Measurements from ENCODE around the gene AZIN2.

AZIN2 gene

DNA sequence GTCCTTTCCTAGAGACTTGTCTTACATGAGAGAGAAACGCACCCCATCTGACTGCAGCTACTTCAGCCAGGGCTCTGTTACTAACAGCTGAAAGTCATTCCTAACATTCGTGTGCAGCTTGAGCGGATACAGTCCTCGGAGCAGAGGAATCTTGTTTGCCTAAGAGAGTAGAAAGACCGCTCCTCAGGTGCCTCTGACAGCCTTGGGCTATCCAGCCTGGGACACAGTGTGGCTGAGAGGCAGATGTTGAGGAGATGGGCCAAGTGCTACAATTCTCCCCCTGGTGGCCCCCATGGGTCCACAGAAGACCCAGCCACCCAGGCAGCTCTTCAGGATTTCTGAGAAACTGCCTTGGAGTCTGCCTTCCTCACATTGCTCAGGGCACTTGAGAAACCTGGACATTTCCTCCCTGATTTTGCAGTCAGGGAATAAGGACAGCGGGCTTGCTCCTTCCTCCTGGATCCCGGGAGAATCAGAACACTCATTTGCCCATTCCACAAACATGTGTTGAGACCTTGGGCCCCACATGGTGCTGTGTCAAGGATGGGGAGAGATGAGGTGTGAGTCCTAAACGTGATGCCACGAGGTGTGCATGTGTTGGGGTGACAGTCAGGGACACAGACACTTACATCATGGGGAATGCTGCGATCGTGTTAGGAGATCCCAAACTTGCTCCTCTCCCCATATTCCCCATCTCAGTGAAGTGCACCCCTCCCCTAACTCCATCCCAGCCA, 87.8 kb downstream of the AZIN2 start:
- H3K9me3 Mint-ChIP-seq, result no peaks in the 10 kb centered on the region
- H3K4me1 Mint-ChIP-seq, result peaks cover 71% of the 10 kb centered on the region
- no peak overlapping the region for H3K4me3 Mint-ChIP-seq
- TF ChIP-seq, protein P1, sequence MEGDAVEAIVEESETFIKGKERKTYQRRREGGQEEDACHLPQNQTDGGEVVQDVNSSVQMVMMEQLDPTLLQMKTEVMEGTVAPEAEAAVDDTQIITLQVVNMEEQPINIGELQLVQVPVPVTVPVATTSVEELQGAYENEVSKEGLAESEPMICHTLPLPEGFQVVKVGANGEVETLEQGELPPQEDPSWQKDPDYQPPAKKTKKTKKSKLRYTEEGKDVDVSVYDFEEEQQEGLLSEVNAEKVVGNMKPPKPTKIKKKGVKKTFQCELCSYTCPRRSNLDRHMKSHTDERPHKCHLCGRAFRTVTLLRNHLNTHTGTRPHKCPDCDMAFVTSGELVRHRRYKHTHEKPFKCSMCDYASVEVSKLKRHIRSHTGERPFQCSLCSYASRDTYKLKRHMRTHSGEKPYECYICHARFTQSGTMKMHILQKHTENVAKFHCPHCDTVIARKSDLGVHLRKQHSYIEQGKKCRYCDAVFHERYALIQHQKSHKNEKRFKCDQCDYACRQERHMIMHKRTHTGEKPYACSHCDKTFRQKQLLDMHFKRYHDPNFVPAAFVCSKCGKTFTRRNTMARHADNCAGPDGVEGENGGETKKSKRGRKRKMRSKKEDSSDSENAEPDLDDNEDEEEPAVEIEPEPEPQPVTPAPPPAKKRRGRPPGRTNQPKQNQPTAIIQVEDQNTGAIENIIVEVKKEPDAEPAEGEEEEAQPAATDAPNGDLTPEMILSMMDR (IDR thresholded peaks at IDR 0.05; ENCODE audit: unreplicated experiment in 3 of 3), result no peak
- H3K27me3 Mint-ChIP-seq (ENCODE audit: low read depth), result peaks cover 8% of the 10 kb centered on the region
- H3K36me3 Mint-ChIP-seq (ENCODE audit: low read depth), result peaks cover 31% of the 10 kb centered on the region
- peak overlapping the region; percentile 76 to 89 (median 83) for H3K27ac Mint-ChIP-seq

DNA sequence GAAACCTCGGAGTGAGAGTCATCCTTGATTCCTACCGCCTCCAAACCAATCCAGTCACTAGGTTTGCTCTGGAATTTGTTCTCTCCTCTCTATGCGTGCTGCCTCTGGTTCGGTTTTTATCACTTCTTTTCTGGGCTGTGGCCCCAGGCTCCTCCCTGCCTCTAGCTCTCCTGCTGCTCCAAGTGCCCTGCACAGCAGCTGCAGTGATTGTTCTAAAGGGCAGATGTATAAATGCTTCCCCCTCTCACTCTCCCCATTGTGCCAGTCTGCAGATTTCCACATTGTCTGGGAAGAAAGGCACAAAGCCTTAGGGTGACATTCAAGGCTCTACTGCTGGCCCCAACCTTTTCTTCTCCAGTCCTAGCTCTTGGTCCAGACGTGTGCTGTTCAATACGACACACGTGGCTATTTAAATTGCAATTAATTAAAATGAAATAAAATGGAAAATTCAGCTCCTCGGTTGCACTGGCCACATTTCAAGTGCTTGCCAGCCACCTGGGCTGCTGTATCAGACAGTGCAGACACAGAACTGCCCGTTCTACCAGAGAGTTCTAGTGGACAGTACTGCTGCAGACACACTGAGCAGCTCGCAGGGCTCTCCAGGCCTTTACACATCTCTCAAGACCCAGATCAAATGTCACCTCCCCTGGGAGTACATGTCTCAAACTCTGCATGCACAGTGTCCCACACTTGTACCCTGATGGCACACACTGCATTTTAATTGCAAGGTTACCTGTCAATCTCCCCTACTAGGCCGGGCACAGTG, 88.5 kb downstream of the AZIN2 start:
- Mint-ChIP-seq H3K9me3 (no peaks in the 10 kb centered on the region), H3K36me3 (ENCODE audit: low read depth) (peaks cover 31% of the 10 kb centered on the region), H3K27me3 (ENCODE audit: low read depth) (peaks cover 8% of the 10 kb centered on the region), H3K4me1 (peaks cover 63% of the 10 kb centered on the region), H3K4me3 (peak overlapping the region in 1 of 3 experiments; percentile 13), H3K27ac (peak overlapping the region; percentile 76 to 89 (median 83))
- TF ChIP-seq, protein P1 (IDR thresholded peaks at IDR 0.05; ENCODE audit: unreplicated experiment in 3 of 3), result no peak

Measured in nephron (organoid).